OCI-LY3 (cell line): ENCODE results near the gene FBXL4.

Experiments used
- H2AFZ ChIP-seq: fragments of 200-600, 300-600 bp; shearing (Covaris generic); 2 replicates; pipeline ENCODE4 v1.6.0; 2014; ENCODE audit warnings: antibody characterized with exemption, low read depth, low read length
- H3K27ac ChIP-seq: fragments of 200-600, 300-600 bp; sonication (generic); 2 replicates; pipeline ENCODE4 v1.5.1; 2014; ENCODE audit warnings: mild to moderate bottlenecking, low read length, moderate library complexity, mixed read lengths
- H3K27me3 ChIP-seq: fragments of 200-600, 300-600 bp; sonication (generic); 2 replicates; pipeline ENCODE4 v1.6.1; 2014; ENCODE audit warnings: low read depth, low read length, mixed read lengths
- H3K36me3 ChIP-seq: fragments of 200-600, 300-600 bp; sonication (generic); replicated peaks from 2 replicates; pipeline ENCODE3; 2014; ENCODE audit warnings: low read depth, low read length, mixed read lengths
- H3K4me1 ChIP-seq: fragments of 300-600, 200-600 bp; sonication (generic); 2 replicates; pipeline ENCODE4 v1.6.1; 2014; ENCODE audit warnings: low read length, mixed read lengths
- H3K4me2 ChIP-seq: fragments of 200-600, 300-600 bp; sonication (generic); 2 replicates; pipeline ENCODE4 v1.6.1; 2014; ENCODE audit warnings: low read length, mixed read lengths
- H3K4me3 ChIP-seq: fragments of 300-600, 200-600 bp; sonication (generic); 2 replicates; pipeline ENCODE4 v1.5.1; 2014; ENCODE audit warnings: antibody characterized with exemption, mild to moderate bottlenecking, low read length, moderate library complexity
- H3K79me2 ChIP-seq: fragments of 300-600, 200-600 bp; shearing (Covaris generic); 2 replicates; pipeline ENCODE4 v1.6.1; 2014; ENCODE audit warnings: mild to moderate bottlenecking, low read length, mixed read lengths
- H3K9ac ChIP-seq: fragments of 300-600, 200-600 bp; shearing (Covaris generic); 2 replicates; pipeline ENCODE4 v1.6.0; 2014; ENCODE audit warnings: mild to moderate bottlenecking, low read length, moderate library complexity
- H3K9me3 ChIP-seq: fragments of 200-600, 300-600 bp; shearing (Covaris generic); 2 replicates; pipeline ENCODE4 v1.6.1; 2014; ENCODE audit warnings: low read length, mixed read lengths; ENCODE audit not compliant: insufficient read depth
- H4K20me1 ChIP-seq: fragments of 200-600, 300-600 bp; sonication (generic); 2 replicates; pipeline ENCODE4 v1.6.1; 2016; ENCODE audit warnings: low read length, mixed read lengths; ENCODE audit not compliant: insufficient read depth
- CTCF ChIP-seq: fragments of 200-600, 300-600 bp; sonication (generic); IDR thresholded peaks from 2 replicates; pipeline ENCODE4 v1.5.1; 2014; ENCODE audit warnings: antibody characterized with exemption, low read length, low read depth
- EZH2phosphoT487 ChIP-seq: fragments of 200-600 bp; shearing (Covaris generic); IDR thresholded peaks from 2 replicates; pipeline ENCODE4 v1.6.1; 2018; ENCODE audit warnings: antibody characterized with exemption, mixed run types, low read depth

The FBXL4 gene

GRCh38 chr6:98821756-98822405, 125.9 kb downstream of the FBXL4 start:
- H3K9me3 ChIP-seq = no peaks in the 10 kb centered on the region
- no peaks in the 10 kb centered on the region for H4K20me1 ChIP-seq
- H3K4me3 ChIP-seq = no peak overlapping the region
- H3K27ac ChIP-seq = no peak overlapping the region
- H3K4me2 ChIP-seq = no peak overlapping the region
- H3K9ac ChIP-seq = no peak overlapping the region
- H3K79me2 ChIP-seq = no peaks in the 10 kb centered on the region
- no peaks in the 10 kb centered on the region for H3K36me3 ChIP-seq
- H2AFZ ChIP-seq = no peak overlapping the region
- no peaks in the 10 kb centered on the region for H3K4me1 ChIP-seq
- TF ChIP-seq CTCF (no peak), EZH2phosphoT487 (no peak)
- no peaks in the 10 kb centered on the region for H3K27me3 ChIP-seq
